SK-N-SH treated with all-trans-retinoic acid at 6 μM for 48 hours (cell line): Measurements from ENCODE around the gene GRAMD1B.

Experiments
- ATAC-seq: fragments of 200-7000 bp; cut with Tn5 transposase; 3 replicates; pipeline ENCODE4 v1.9.1; 2020; ENCODE audit warnings: mild to moderate bottlenecking, moderate library complexity
- ARNTL ChIP-seq: fragments of 450-650 bp; formaldehyde crosslinking; IDR thresholded peaks from 2 replicates; pipeline ENCODE4 v1.5.0; 2020; ENCODE audit warnings: low read depth, mild to moderate bottlenecking, moderate library complexity, borderline replicate concordance
- BACH2 ChIP-seq: fragments of 250-450 bp; sonication (Bioruptor Pico); IDR thresholded peaks from 2 replicates; pipeline ENCODE4 v1.9.0; 2021; ENCODE audit warnings: mild to moderate bottlenecking, borderline replicate concordance
- CREB5 ChIP-seq: fragments of 250-450 bp; sonication (Bioruptor Pico); IDR thresholded peaks from 2 replicates; pipeline ENCODE4 v1.5.1; 2020; ENCODE audit warnings: low read depth, mild to moderate bottlenecking, moderate library complexity
- CSDC2 ChIP-seq: fragments of 250-450 bp; sonication (Bioruptor Pico); IDR thresholded peaks from 2 replicates; pipeline ENCODE4 v1.5.0; 2020; ENCODE audit warnings: mild to moderate bottlenecking, moderate library complexity
- CSRNP3 ChIP-seq: fragments of 250-450 bp; sonication (Bioruptor Pico); IDR thresholded peaks from 2 replicates; pipeline ENCODE4 v1.5.1; 2021; ENCODE audit warnings: mild to moderate bottlenecking, moderate library complexity
- ESRRG ChIP-seq: fragments of 250-450 bp; sonication (Bioruptor Pico); IDR thresholded peaks from 2 replicates; pipeline ENCODE4 v1.6.1; 2021; ENCODE audit warnings: mild to moderate bottlenecking
- GLIS3 ChIP-seq: fragments of 250-450 bp; sonication (Bioruptor Pico); IDR thresholded peaks from 2 replicates; pipeline ENCODE4 v1.5.0; 2020; ENCODE audit warnings: mild to moderate bottlenecking, moderate library complexity
- ISL1 ChIP-seq: fragments of 250-450 bp; sonication (Bioruptor Pico); IDR thresholded peaks from 2 replicates; pipeline ENCODE4 v2.1.2; 2022; ENCODE audit warnings: mild to moderate bottlenecking, moderate library complexity
- OSR1 ChIP-seq: fragments of 250-450 bp; sonication (Bioruptor Pico); IDR thresholded peaks from 2 replicates; pipeline ENCODE4 v1.8.0; 2022; ENCODE audit warnings: moderate library complexity, mild to moderate bottlenecking, inconsistent platforms
- PATZ1 ChIP-seq: fragments of 250-450 bp; sonication (Bioruptor Pico); IDR thresholded peaks from 2 replicates; pipeline ENCODE4 v1.8.0; 2020; ENCODE audit warnings: mild to moderate bottlenecking, moderate library complexity, borderline replicate concordance
- POU6F1 ChIP-seq: fragments of 250-450 bp; sonication (Bioruptor Pico); IDR thresholded peaks from 2 replicates; pipeline ENCODE4 v1.8.0; 2021; ENCODE audit warnings: low read depth, mild to moderate bottlenecking, moderate library complexity, borderline replicate concordance
- PPARA ChIP-seq: fragments of 250-450 bp; sonication (Bioruptor Pico); IDR thresholded peaks from 2 replicates; pipeline ENCODE4 v1.5.0; 2020; ENCODE audit warnings: mild to moderate bottlenecking, borderline replicate concordance
- RARB ChIP-seq: fragments of 250-450 bp; sonication (Bioruptor Pico); IDR thresholded peaks from 2 replicates; pipeline ENCODE4 v1.8.0; 2021; ENCODE audit warnings: mild to moderate bottlenecking, moderate library complexity
- SNAI2 ChIP-seq: fragments of 250-450 bp; sonication (Bioruptor Pico); IDR thresholded peaks from 2 replicates; pipeline ENCODE4 v1.5.0; 2020; ENCODE audit warnings: mild to moderate bottlenecking, moderate library complexity
- TCF4 ChIP-seq: fragments of 250-450 bp; sonication (Bioruptor Pico); IDR thresholded peaks from 2 replicates; pipeline ENCODE4 v1.8.0; 2021; ENCODE audit warnings: mild to moderate bottlenecking, moderate library complexity, borderline replicate concordance
- TOX ChIP-seq: fragments of 250-450 bp; sonication (Bioruptor Pico); IDR thresholded peaks from 2 replicates; pipeline ENCODE4 v1.8.0; 2021; ENCODE audit warnings: mild to moderate bottlenecking, moderate library complexity, borderline replicate concordance
- TSHZ2 ChIP-seq: fragments of 250-450 bp; sonication (Bioruptor Pico); IDR thresholded peaks from 2 replicates; pipeline ENCODE4 v1.5.0; 2020; ENCODE audit warnings: mild to moderate bottlenecking, moderate library complexity
- ZC3H10 ChIP-seq: fragments of 250-450 bp; sonication (Bioruptor Pico); IDR thresholded peaks from 2 replicates; pipeline ENCODE4 v1.5.1; 2021; ENCODE audit warnings: mild to moderate bottlenecking, moderate library complexity
- ZFP3 ChIP-seq: fragments of 250-450 bp; sonication (Bioruptor Pico); IDR thresholded peaks from 2 replicates; pipeline ENCODE4 v1.5.0; 2020; ENCODE audit warnings: mild to moderate bottlenecking, moderate library complexity
- ZFP30 ChIP-seq: fragments of 450-650 bp; formaldehyde crosslinking; IDR thresholded peaks from 2 replicates; pipeline ENCODE4 v1.5.0; 2022; ENCODE audit warnings: mild to moderate bottlenecking, moderate library complexity
- ZNF565 ChIP-seq: fragments of 450-650 bp; formaldehyde crosslinking; conservative IDR thresholded peaks from 2 replicates; pipeline ENCODE4 v1.5.0; 2020; ENCODE audit warnings: low read depth, mild to moderate bottlenecking, moderate library complexity
- ZNF70 ChIP-seq: fragments of 450-650 bp; formaldehyde crosslinking; IDR thresholded peaks from 2 replicates; pipeline ENCODE4 v1.5.0; 2020; ENCODE audit warnings: mild to moderate bottlenecking, moderate library complexity

The GRAMD1B gene

GRCh38 chr11:123641495-123641840 is 211.4 kb downstream of the GRAMD1B start:
- no peak for ATAC-seq
- TF ChIP-seq RARB (CRISPR knock-in tag), result no peak
- TF ChIP-seq BACH2 (CRISPR knock-in tag), result no peak
- no peak for TF ChIP-seq TOX (CRISPR knock-in tag)
- no peak for TF ChIP-seq GLIS3
- no peak for TF ChIP-seq ZNF70
- no peak for TF ChIP-seq POU6F1
- no peak for TF ChIP-seq ZC3H10 (CRISPR knock-in tag)
- no peak for TF ChIP-seq SNAI2 (CRISPR knock-in tag)
- TF ChIP-seq CSDC2 (CRISPR knock-in tag), result no peak
- TF ChIP-seq OSR1, result no peak
- no peak for TF ChIP-seq ZFP30 (CRISPR knock-in tag)
- TF ChIP-seq ARNTL (CRISPR knock-in tag), result no peak

- TF ChIP-seq TOX (CRISPR knock-in tag) (no peak), ZFP3 (no peak), ISL1 (CRISPR knock-in tag) (no peak), ARNTL (CRISPR knock-in tag) (no peak), CREB5 (CRISPR knock-in tag) (no peak), BACH2 (CRISPR knock-in tag) (no peak), ZC3H10 (CRISPR knock-in tag) (no peak), ZNF70 (no peak), POU6F1 (no peak), ZNF565 (CRISPR knock-in tag) (no peak), ESRRG (CRISPR knock-in tag) (no peak), ZFP30 (CRISPR knock-in tag) (no peak), PPARA (CRISPR knock-in tag) (no peak), GLIS3 (no peak), RARB (CRISPR knock-in tag) (no peak), TSHZ2 (CRISPR knock-in tag) (no peak)
- TF ChIP-seq, all 23 proteins: peak for 0
- ATAC-seq, result no peak
These were observed 212.4 kb downstream of the GRAMD1B start for GRCh38 chr11:123642435-123642834.

GRCh38 chr11:123645286-123645975 is 215.4 kb downstream of the GRAMD1B start:
- ATAC-seq, result no peak
- TF ChIP-seq TCF4 (CRISPR knock-in tag), result no peak
- no peak for TF ChIP-seq POU6F1
- TF ChIP-seq CSRNP3 (CRISPR knock-in tag), result no peak
- TF ChIP-seq RARB (CRISPR knock-in tag), result no peak
- no peak for TF ChIP-seq TSHZ2 (CRISPR knock-in tag)
- no peak for TF ChIP-seq PATZ1
- no peak for TF ChIP-seq SNAI2 (CRISPR knock-in tag)
- no peak for TF ChIP-seq ZFP30 (CRISPR knock-in tag)
- TF ChIP-seq ISL1 (CRISPR knock-in tag), result no peak
